Stimulated activated CD8-positive, alpha-beta memory T cell treated with anti-CD3 and anti-CD28 coated beads, Interleukin-4, amount 100 ng/mL, for 1 hour (primary cell): Measurements from ENCODE around the gene SRPK2.
"Not testable (repeated sequence)": the region's sequence is repeated elsewhere in the genome, so short reads cannot be mapped to it uniquely, and the experiment has no call there.

Experiments used
- DNase-seq, 2 donors: peaks; one replicate each; pipeline ENCODE4 v3.0.0-alpha.2; 2020; ENCODE audit warnings: low read depth in 2 of 2, low spot score in 1 of 2

SRPK2 gene

DNA sequence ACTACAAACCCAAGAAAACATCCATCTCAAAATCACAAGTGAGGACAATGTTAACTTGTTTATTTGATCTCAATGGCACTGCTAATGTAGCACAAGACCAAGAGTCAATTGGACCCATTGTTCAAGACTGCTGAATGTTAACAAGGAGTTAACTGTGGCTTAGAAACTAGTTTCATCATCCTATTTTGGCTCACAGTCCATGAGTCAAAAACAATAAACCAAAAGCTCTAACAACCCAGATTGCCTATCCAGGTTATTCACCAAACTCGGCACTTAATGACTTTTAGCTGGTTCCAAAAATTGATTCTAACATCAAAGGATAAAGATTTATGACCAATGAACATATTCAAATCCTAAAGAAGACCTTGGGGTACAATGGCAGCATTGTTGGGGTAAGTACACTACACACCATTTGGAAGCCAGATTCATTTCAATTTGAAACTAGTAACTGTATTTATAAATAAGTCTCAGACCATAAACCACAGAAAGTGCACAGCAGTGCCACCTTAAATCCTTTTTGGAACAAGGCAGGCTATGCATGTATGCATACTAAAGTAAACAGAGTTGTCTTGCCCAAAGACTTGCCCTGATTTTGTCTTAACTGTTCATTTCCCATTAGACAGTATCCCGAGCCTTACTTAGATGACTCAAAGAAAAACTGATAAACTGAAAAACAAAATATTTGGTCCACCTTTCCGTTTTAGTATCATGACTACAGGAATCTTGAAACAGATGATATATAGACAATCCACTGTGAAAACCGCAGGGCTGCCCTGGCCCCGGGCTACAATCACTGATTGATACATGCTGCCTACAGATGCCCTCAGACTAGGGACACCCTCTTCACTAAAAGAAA lies 84.5 kb downstream of the SRPK2 start:
- no peak for DNase-seq

DNA sequence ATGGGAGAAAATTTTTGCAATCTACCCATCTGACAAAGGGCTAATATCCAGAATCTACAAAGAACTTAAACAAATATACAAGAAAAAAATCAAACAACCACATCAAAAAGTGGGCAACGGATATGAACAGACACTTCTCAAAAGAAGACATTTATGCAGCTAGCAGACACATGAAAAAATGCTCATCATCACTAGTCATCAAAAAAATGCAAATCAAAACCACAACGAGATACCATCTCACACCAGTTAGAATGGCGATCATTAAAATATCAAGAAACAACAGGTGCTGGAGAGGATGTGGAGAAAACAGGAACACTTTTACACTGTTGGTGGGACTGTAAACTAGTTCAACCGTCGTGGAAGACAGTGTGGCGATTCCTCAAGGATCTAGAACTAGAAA lies 88.1 kb downstream of the SRPK2 start:
- not testable (repeated sequence) for DNase-seq

DNA sequence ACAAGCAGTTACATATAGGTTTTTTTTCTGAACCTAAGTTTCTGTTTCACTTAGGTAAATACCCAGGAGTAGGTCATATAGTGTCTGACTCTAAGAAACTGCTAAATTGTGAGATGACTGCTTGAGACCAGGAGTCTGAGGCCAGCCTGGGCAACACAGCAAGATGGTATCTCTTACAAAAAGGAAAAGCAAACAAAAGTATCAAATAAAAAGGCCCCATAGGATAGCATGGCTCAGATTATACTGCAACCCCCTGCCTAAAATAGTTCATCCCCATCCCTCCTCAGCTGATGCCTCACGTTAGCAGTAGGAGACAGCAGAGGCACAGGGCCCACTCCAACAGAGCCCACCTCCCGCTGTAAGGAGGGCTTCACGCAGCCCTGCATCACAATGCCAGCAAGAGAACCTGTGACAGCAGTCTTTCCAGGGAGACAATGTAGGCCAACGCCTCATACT lies 90.3 kb downstream of the SRPK2 start:
- DNase-seq = no peak

DNA sequence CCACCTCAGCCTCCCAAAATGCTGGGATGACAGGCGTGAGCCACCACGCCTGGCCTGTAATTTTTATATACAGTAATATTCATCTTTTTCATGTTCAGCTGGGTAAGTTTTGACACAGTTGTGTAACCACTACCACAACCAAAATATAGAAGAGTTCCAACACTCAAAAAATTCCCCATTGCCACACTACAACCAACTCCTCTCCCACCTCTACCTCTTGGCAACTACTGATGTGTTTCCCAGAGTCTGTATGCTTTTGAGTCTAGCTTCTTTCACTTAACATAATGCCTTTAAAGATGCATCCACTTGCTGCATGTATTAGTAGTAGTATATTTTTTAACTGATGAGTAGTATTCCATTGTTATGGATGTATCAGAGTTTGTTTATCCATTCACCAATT lies 90.7 kb downstream of the SRPK2 start:
- DNase-seq = no peak

DNA sequence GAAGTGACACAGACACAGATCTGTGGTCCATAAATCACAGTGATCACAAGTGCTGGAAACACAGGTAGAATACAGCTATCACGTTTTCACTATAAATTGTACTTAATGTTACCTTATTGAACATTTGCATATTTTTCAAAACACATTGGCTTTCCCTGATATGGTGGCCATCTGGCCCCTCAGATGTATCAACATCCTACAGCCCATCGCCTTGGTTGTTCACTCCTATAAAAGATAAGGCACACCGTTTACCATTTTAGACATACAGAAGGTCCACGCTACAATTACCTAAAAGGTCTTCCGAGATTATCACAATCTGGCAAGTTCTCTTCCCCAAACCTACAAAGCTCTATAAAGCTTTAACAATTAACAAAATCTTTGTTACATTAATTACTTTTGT lies 91.4 kb downstream of the SRPK2 start:
- DNase-seq = no peak

DNA sequence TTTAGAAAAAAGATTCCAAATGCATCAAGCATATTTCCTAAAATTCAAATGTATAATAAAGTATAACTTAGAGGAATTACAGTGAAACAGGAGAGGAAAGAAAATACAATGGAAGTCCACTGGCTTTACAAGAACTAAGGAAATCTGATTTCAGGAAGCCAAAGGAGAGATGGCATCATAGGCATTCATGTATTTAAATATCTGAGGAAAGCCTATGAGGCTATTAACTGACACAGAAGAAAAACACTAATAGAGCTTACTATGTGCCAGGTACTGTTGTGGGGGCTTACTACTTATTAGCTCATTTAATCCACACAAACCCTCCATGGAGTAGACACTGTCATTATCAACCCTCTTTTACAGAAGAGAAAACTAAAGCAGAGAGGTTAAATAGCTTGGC lies 92.2 kb downstream of the SRPK2 start:
- no peak for DNase-seq

DNA sequence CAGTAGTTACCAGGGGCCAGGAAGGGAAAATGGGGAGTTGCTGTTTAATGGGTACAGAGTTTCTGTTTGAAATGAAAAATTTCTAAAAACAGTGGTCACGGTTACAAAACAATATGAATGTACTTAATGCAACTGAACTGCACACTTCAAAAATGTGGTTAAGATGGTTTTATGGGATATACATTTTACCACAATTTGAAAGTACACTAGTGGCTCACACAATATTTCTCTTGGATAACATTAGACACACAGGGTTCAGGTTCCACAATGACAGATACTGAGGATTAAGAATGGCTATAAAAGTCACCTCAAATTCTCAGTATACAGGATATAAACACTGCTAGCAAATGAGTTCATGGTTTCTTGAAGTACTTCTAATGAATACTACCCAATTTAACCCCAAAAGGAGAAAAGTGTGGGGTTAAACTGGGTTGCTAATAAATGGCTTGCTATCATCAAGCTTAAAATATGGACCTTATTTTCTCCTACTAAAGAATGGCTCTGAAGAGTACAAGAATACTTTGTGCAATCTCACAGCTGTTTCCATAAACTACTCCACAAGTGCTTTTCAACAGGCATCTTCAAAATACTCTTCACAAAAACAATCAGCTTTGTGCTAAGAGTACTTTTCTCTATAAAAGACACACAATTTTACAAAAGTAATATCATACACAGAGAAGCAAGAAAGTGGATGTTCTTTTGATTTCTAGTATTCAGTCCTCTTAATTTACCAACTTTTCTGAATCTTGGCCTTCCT lies 92.9 kb downstream of the SRPK2 start:
- no peak for DNase-seq

DNA sequence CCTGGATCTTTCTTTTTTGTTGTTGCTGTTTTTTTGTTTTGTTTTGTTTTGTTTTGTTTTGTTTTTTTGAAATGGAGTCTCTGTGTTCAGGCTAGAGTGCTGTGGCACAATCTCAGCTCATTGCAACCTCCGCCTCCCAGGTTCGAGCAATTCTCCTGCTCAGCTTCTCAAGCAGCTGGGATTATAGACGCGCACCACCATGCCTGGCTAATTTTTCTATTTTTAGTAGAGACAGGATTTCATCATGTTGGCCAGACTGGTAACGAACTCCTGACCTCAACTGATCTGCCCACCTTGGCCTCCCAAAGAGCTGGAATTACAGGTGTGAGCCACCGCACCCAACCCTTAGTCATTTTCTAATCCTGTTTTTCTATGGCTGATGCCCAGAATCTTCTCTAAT lies 94.2 kb downstream of the SRPK2 start:
- not testable (repeated sequence) for DNase-seq

DNA sequence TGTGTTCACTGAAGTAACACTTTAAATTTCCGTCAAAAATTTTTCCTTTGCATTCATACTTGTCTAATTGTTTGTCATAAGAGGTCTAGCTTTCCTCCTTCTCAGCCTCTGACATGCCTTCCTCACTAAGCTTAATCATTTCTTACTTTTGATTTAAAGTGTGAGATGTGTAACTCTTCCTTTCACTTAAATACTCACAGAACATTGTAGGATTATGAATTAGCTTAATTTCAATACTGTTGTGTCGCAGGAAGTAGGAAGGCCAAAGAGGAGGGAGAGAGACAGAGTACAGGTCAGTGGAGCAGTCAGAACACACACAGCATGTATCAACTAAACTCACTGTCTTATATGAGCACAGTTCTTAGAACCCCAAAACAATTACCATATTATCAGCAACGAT lies 99.0 kb downstream of the SRPK2 start:
- DNase-seq = no peak

DNA sequence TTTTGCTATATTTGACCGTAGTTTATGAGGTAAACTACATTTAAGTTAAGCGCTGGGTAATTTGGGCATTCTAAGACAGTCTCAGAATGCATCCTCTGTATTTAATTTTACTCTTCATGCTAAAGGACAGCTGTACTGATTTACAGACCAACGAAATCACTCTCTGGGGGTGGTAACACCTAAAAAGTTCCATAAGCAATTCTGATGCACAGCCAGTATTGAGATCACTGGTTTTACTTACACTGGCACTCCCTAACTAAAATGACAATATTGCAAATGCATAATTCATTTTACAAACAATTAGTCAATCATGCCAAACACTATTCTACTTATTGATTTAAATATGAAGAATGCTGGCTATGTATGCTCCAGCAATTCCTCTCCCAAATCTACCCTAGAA lies 102.3 kb downstream of the SRPK2 start:
- DNase-seq = no peak

DNA sequence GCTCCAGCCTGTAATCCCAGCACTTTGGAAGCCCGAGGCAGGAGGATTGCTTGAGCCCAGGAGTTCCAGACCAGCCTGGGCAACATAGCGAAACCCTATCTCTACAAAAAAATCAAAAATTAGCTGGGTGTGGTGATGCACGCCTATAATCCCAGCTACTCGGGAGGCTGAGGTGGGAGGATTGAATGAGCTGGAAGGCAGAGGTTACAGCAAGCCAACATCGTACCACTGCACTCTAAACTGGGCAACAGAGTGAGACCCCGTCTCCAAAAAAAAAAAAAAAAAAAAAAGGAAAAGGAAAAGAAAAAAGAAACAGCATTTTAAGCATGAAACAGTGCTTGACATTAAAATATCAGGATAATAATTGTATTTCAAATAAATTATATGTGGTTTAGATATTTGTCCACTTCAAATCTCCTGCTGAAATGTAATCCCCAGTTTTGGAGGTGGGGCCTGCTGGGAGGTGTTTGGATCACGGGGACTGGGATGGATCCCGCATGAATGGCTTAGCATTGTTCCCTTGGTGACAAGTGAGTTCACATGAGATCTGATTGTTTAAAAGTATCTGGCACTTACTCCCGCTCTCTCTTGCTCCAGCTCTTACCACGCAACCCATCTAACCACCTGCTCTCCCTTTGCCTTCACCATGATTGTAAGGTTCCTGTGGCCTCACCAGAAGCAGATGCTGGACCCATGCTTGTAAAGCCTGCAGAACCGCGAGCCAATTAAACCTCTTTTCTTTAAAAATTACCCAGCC lies 103.4 kb downstream of the SRPK2 start:
- no peak for DNase-seq

DNA sequence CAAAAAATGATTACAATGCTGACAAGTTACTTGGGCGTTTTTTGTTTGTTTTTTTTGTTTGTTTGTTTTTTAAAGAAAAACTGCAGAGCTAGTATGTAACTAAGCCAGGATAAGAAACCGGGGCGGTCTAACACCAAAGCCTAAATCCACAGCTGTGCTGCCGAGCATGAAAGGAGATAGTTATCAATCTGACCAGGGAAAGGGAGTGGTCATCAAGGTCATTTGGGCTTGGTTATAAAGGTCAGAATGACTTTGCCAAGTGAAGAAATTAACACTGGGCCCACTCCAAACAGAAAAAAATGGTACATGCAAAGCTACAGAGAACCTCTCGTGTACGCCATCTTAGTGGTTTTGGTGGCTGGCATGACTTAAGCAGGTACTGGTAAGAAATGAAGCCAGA lies 104.7 kb downstream of the SRPK2 start:
- DNase-seq = no peak

DNA sequence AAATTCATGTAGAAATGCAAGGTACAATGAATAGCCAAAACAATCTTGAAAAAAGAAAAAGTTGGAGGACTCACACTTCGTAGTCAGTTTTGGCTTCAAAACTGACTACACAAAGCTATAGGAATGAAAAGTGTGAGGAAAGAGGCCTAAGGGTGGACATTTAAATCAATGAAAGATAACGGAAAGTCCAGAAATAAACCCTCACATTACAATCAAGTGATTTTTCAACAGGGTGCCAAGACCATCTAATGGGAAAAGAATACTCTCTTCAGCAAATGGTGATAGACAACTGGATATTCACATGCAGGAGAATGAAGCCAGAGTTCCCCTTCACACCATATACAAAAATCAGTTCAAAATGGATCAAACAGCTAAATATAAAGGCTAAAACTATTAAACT lies 106.8 kb downstream of the SRPK2 start:
- no peak for DNase-seq

DNA sequence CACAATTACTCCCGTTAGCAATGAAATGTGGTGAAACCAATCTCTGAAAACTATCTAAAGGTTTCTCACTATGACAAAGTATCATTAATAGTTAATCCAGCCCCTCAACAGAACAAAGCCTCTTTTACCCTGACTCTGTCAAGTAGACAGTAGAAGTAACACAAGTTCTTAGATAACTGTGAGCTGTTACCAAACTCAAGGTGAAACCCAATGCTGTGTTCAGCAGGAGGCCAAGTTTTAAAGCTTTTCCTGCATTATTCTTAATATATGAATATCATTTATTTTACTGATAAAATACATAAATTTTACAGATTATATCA lies 109.1 kb downstream of the SRPK2 start:
- DNase-seq = no peak

DNA sequence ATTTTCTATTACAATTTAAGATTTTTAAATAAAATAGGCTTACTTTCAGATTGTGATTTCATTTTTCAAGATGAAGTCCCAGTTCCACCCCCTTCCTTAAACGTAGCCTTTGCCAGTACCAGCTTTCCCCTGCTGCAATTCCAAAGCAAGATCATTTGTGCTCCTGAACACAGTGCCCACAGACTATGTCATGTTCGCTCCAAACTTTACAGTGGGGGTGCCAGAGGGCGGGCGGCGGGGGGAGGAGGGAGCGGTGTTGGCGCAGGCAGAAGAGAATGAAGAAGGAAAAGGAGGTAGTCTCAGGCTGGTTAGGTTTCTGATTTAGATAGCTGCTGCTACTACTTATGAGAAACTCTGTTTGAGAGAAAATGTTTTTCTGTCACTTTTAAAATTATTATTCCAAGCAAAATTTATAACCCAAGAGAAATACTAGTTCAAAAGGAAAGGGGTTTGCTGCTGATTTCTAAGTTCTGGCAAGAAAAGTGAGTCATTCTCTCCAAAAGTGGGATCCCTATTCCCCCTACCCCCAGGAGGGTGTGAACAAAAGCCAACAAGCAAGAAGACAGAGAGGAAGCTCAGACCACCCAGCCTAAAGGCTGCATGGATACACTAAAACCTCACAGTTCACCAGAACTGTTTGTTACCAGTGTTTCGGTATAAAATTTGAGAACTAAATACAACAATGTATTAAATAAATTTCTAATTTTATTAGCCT lies 109.6 kb downstream of the SRPK2 start:
- DNase-seq = no peak

DNA sequence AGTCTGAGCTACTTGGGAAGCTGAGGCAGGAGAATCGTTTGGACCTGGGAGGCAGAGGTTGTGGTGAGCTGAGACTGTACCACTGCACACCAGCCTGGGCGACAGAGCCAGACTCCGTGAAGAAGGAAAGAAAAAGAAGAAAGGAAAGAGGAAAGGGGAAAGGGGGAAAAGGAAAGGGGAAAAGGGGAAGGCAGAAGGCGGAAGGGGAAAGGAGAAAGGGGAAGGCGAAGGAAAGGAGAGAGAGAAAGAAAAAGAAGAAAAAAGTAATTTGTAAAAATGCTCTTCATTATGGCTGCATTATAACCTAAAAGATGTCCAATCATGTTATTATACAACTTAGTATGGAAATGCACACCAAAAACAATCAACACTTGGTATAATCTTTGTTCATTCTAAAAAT lies 110.2 kb downstream of the SRPK2 start:
- DNase-seq = no peak

DNA sequence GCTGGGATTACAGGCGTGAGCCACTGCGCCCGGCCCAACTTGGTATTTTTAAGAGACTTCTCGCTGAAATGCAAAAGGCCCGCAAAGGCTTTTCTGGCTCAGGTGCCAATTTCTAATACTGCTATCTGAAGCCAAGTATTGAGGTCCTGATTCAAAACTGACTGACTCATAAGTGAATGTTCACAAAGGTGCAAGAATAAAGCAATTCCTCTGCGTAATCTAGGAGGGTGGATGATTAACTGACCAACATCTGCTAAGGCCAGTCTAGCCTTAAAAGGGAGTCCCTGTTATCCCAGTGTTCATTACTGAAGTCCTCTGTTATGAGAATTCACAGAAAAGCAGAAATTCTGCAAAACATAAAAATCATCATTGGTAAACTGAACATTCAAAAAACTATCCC lies 111.4 kb downstream of the SRPK2 start:
- DNase-seq = no peak

DNA sequence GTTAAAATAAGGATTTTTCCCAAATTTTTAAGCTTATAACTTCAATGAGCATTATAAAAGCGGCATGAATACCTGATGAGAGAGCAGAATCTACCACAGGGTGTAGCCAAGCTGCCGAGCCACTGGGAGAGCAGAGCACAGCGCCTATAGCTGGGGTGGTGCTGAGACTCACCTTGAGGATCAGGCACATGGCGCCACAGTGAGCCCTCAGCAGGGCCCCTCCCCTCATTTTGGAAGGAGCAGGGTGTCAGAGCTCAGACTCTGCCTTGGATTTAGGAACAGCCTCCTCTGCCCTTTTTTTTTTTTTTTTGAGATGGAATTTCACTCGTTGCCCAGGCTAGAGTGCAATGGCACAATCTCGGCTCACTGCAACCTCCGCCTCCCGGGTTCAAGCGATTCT lies 118.6 kb downstream of the SRPK2 start:
- DNase-seq = no peak

DNA sequence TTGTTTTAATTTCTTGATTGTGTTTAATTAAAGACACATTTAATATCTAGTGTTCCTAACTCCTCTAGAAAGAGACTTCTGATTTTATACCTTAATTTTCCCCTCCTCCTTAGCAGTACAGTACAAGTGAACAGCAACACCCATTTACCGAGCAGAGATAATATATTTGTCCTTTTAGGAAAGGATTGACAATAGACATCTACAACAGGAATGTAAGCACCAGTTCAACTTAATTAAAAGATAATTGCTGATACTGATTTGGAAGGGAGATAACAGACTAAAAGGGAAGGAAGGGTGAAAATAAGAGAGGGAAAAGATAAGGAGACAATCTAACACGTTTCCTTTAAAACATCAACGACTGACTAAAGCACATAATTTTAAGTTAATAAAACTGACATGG lies 119.3 kb downstream of the SRPK2 start:
- DNase-seq = no peak

DNA sequence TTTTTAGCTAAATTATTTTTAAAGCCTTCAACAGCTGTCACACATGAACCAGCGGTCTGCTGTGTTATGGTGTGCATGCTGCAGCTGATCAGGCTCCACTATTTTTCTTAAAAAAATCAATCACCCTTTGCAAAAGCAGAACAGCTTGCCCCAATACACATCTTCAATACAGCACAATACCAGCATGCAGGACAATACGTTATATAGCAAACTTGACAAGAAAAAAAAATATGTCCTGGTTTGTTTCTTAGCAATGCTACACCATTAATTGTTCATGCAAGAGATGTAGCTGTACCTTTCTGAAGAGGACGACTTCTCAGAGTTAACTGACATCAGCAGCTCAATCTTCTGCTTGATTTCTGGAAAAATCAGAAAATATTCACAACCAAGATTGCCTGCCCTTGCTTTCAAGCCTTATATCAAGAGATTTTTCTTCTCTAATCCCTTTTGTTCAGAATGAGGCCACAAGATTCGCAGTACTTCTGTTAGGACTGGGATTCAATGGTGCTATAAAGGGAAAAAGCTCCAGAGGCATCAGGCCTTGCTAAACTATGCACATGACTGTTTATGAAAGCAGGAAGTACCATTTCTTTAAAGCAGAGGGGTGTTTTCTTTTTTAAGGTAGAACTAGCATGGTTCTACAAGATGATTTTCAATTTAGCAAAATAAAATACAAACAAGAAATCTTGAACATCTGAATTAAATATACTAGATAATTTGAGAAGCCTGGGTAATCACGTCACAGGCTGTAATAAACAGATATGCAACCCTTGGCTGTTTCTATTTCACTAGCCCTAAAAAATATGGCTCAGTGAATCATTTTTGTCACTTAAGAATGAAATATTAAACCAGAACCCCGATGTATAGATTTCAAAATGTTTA lies 120.0 kb downstream of the SRPK2 start:
- no peak for DNase-seq
